Measurements from ENCODE around the gene ITGB6. TPM values are rescaled to one million over a fixed set of nuclear protein-coding genes. Genes with fewer than 3 reads are reported as not detected.

ITGB6 gene
- total RNA-seq, 1 donor = under 0.01 TPM

DNA sequence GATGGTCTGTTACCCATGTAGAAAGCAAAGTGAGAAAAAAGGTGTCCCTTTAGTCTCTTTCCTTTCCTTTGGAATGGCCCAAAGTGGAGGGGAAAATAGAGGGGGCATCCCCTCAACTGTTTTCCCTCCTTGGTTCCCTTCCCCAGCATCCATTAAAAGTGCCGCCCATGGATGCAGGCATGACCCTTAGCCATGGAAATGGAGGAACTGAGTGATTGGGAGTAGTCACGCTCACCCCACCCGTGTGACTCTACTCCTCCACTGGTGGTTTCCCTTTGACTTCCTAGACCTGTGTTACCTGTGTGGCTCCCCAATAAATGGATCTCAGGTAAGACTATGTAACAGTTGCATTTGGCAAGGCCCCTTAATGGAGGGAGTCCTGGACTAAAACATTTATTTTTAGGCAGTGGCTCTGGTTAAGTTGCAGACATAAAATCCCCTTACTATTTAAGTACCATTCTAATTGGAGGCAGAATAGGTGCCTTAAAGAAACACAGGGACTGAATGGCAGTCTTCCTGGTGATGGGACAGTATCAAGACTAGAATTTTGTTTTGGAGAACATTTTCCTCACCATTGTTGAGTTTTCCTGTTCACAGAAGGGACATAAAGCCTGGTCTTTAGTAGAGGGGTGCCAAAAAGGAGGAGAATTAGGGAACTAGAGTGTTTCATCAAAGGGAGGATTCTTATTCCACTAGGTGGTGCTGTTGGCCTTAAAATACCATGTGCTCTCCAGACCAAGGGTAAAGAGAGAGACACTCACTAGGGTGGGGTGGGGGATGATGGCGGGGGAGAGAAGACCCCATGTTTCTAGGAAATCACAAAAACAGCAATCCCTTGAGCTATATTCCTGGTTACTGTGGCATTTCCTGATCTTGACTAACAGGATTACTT lies 112.0 kb downstream of the ITGB6 start:
- DNase-seq (ENCODE audit: insufficient read length, low spot score, missing footprints) = no peak
- H3K4me3 ChIP-seq (ENCODE audit: insufficient read depth, low read length) = no peak overlapping the region

GRCh38 chr2:160085662-160086061 lies 114.4 kb downstream of the ITGB6 start:
- H3K27ac ChIP-seq (ENCODE audit: low read depth, low read length) = no peak overlapping the region
- DNase-seq (ENCODE audit: insufficient read length, low spot score, missing footprints) = no peak
- no peaks in the 10 kb centered on the region for H3K79me2 ChIP-seq (ENCODE audit: insufficient read depth, low read length)
- no peak overlapping the region for H3K4me3 ChIP-seq (ENCODE audit: insufficient read depth, low read length)
- no peak overlapping the region for H2AFZ ChIP-seq (ENCODE audit: low read length)
- H3K4me1 ChIP-seq (ENCODE audit: insufficient read depth, low read length) = no peaks in the 10 kb centered on the region
- no peak overlapping the region for H3K4me2 ChIP-seq (ENCODE audit: insufficient read depth, low read length)
- no peaks in the 10 kb centered on the region for H3K27me3 ChIP-seq (ENCODE audit: insufficient read depth, low read length)
- H3K9me3 ChIP-seq (ENCODE audit: low read depth, low read length) = peaks cover 23% of the 10 kb centered on the region
- TF ChIP-seq, protein P1, sequence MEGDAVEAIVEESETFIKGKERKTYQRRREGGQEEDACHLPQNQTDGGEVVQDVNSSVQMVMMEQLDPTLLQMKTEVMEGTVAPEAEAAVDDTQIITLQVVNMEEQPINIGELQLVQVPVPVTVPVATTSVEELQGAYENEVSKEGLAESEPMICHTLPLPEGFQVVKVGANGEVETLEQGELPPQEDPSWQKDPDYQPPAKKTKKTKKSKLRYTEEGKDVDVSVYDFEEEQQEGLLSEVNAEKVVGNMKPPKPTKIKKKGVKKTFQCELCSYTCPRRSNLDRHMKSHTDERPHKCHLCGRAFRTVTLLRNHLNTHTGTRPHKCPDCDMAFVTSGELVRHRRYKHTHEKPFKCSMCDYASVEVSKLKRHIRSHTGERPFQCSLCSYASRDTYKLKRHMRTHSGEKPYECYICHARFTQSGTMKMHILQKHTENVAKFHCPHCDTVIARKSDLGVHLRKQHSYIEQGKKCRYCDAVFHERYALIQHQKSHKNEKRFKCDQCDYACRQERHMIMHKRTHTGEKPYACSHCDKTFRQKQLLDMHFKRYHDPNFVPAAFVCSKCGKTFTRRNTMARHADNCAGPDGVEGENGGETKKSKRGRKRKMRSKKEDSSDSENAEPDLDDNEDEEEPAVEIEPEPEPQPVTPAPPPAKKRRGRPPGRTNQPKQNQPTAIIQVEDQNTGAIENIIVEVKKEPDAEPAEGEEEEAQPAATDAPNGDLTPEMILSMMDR (IDR thresholded peaks at IDR 0.05; ENCODE audit: extremely low read depth, low read depth, low read length) = peak; percentile 22
- H4K20me1 ChIP-seq (ENCODE audit: insufficient read depth, low read length) = no peaks in the 10 kb centered on the region
- H3K36me3 ChIP-seq (ENCODE audit: insufficient read depth, low read length) = no peaks in the 10 kb centered on the region

More for the DNA sequence above, 112.0 kb downstream of the ITGB6 start:
- TF ChIP-seq, protein P1 (IDR thresholded peaks at IDR 0.05; ENCODE audit: extremely low read depth, low read depth, low read length) = peak; percentile 32
- no peaks in the 10 kb centered on the region for H3K27me3 ChIP-seq (ENCODE audit: insufficient read depth, low read length)
- H3K36me3 ChIP-seq (ENCODE audit: insufficient read depth, low read length) = no peaks in the 10 kb centered on the region
- H4K20me1 ChIP-seq (ENCODE audit: insufficient read depth, low read length) = no peaks in the 10 kb centered on the region
- no peaks in the 10 kb centered on the region for H3K79me2 ChIP-seq (ENCODE audit: insufficient read depth, low read length)
- no peak overlapping the region for H3K27ac ChIP-seq (ENCODE audit: low read depth, low read length)
- peaks cover 23% of the 10 kb centered on the region for H3K9me3 ChIP-seq (ENCODE audit: low read depth, low read length)
- no peaks in the 10 kb centered on the region for H3K4me1 ChIP-seq (ENCODE audit: insufficient read depth, low read length)
- H3K4me2 ChIP-seq (ENCODE audit: insufficient read depth, low read length) = no peak overlapping the region
- H2AFZ ChIP-seq (ENCODE audit: low read length) = no peak overlapping the region

DNA sequence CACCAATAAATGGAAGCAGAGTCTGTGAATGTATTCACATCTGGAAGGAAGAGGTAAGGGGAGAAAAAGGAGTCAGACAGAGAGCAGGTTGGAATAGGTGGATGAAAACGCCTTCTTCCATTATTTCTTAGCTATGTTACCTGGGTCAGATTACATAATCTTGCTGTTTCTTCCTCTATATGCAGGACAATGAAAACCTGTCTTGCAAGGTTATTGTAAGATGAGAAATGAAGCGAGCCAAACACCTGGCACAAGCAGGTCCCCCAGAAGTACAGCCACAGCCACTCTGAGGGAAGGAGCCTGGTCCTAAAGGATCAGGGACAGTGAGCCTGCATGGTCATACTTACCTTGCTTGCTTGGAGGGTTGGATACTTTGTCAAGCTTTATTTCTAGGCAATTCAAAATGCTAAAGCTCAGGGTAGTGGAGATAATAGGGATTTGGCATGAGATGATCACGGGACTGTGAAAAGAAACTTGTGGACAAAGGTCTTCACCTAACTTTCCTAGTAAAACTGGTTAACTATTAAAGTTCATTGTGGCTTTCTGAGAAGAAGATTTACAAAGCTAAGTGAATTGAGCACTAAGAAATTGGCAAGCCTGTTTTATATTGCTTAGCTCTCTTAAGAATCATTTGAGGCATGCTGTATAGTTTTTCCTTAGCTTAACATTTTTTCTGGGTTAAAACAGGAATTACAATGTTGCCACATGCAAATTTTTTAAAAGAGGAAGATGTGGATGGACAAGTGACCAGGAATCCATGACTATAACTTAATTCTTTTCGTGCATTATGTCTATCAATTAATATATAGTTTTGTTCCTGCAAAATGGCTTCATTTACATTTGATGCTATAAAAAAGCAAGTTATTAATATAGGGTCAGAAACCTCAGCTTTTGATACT lies 121.9 kb downstream of the ITGB6 start:
- no peak overlapping the region for H3K4me2 ChIP-seq (ENCODE audit: insufficient read depth, low read length)
- no peaks in the 10 kb centered on the region for H3K9me3 ChIP-seq (ENCODE audit: low read depth, low read length)
- TF ChIP-seq, protein P1 (IDR thresholded peaks at IDR 0.05; ENCODE audit: extremely low read depth, low read depth, low read length) = no peak
- H3K4me1 ChIP-seq (ENCODE audit: insufficient read depth, low read length) = peaks cover 13% of the 10 kb centered on the region
- H4K20me1 ChIP-seq (ENCODE audit: insufficient read depth, low read length) = no peaks in the 10 kb centered on the region
- H3K4me3 ChIP-seq (ENCODE audit: insufficient read depth, low read length) = no peak overlapping the region
- DNase-seq (ENCODE audit: insufficient read length, low spot score, missing footprints) = no peak
- H3K79me2 ChIP-seq (ENCODE audit: insufficient read depth, low read length) = no peaks in the 10 kb centered on the region
- H3K27me3 ChIP-seq (ENCODE audit: insufficient read depth, low read length) = no peaks in the 10 kb centered on the region
- H3K36me3 ChIP-seq (ENCODE audit: insufficient read depth, low read length) = no peaks in the 10 kb centered on the region
- no peak overlapping the region for H3K27ac ChIP-seq (ENCODE audit: low read depth, low read length)
- no peak overlapping the region for H2AFZ ChIP-seq (ENCODE audit: low read length)

Measured in osteoblast (primary cell).